GM12878 (cell line): ENCODE measurements around the gene DUSP7.

Experiments
- ASH2L ChIP-seq: fragments of 300-600, 200-600 bp; sonication (generic); IDR thresholded peaks from 2 replicates; pipeline ENCODE4 v1.6.1; 2017; ENCODE audit warnings: low read depth, mild to moderate bottlenecking, borderline replicate concordance
- CREM ChIP-seq: IDR thresholded peaks from 2 replicates; pipeline ENCODE4 v1.6.1; 2014; ENCODE audit warnings: antibody characterized with exemption, low read depth
- EP300 ChIP-seq, 2 experiments: fragments of 150-350 bp in 1 of 2; IDR thresholded peaks; 2 replicates each; pipeline ENCODE4 v1.6.1; 2011 to 2012; ENCODE audit warnings: low read depth in 2 of 2, low read length in 2 of 2, borderline replicate concordance in 1 of 2, improper control_type of control experiment in 1 of 2, inconsistent platforms in 1 of 2; ENCODE audit not compliant: control insufficient read depth in 1 of 2
- JUND ChIP-seq: IDR thresholded peaks from 2 replicates; pipeline ENCODE4 v1.6.1; 2012; ENCODE audit warnings: low read depth, mild to moderate bottlenecking, low read length, improper control_type of control experiment, moderate library complexity
- KDM1A ChIP-seq: fragments of 200-600 bp; sonication (generic); IDR thresholded peaks from 2 replicates; pipeline ENCODE4 v1.6.1; 2016; ENCODE audit warnings: borderline replicate concordance
- NFXL1 ChIP-seq: fragments of 450-650 bp; IDR thresholded peaks from 2 replicates; pipeline ENCODE4 v1.6.1; 2017; ENCODE audit warnings: antibody characterized with exemption, mild to moderate bottlenecking, borderline replicate concordance
- POLR2AphosphoS5 ChIP-seq: IDR thresholded peaks from 2 replicates; pipeline ENCODE4 v1.6.1; 2011; ENCODE audit warnings: mild to moderate bottlenecking, low read length, inconsistent platforms
- RCOR1 ChIP-seq: conservative IDR thresholded peaks from 2 replicates; pipeline ENCODE4 v1.6.1; 2012; ENCODE audit warnings: low read depth, low read length, improper control_type of control experiment
- SIN3A ChIP-seq: IDR thresholded peaks from 2 replicates; pipeline ENCODE4 v1.6.1; 2012; ENCODE audit warnings: low read depth, low read length, improper control_type of control experiment
- SP1 ChIP-seq: IDR thresholded peaks from one replicate; pipeline ENCODE4 v1.6.1; 2011; ENCODE audit warnings: low read depth, low read length
- ZBTB33 ChIP-seq: fragments of 450-650 bp; IDR thresholded peaks from 2 replicates; pipeline ENCODE4 v1.6.1; 2017; ENCODE audit warnings: mild to moderate bottlenecking
- ZNF274 ChIP-seq: IDR thresholded peaks from one replicate; pipeline ENCODE4 v1.8.0; 2011; ENCODE audit not compliant: insufficient read length, insufficient read depth
- TF ChIP-seq, protein P1 (sequence below), 3 experiments: IDR thresholded peaks in 2 of 3; conservative IDR thresholded peaks in 1 of 3; 2 replicates each; pipeline ENCODE4 v1.5.1; 2011; ENCODE audit warnings: low read depth in 3 of 3, low read length in 3 of 3, mild to moderate bottlenecking in 3 of 3, control low read depth in 2 of 3, moderate library complexity in 2 of 3, inconsistent platforms in 1 of 3, mixed read lengths in 1 of 3; ENCODE audit not compliant: control insufficient read depth in 2 of 3, insufficient read depth in 1 of 3; ENCODE audit errors: extremely low read depth in 1 of 3
- TF ChIP-seq, protein P2 (sequence below): IDR thresholded peaks from 2 replicates; pipeline ENCODE4 v1.6.1; 2012; ENCODE audit warnings: low read length, inconsistent platforms

DNA sequence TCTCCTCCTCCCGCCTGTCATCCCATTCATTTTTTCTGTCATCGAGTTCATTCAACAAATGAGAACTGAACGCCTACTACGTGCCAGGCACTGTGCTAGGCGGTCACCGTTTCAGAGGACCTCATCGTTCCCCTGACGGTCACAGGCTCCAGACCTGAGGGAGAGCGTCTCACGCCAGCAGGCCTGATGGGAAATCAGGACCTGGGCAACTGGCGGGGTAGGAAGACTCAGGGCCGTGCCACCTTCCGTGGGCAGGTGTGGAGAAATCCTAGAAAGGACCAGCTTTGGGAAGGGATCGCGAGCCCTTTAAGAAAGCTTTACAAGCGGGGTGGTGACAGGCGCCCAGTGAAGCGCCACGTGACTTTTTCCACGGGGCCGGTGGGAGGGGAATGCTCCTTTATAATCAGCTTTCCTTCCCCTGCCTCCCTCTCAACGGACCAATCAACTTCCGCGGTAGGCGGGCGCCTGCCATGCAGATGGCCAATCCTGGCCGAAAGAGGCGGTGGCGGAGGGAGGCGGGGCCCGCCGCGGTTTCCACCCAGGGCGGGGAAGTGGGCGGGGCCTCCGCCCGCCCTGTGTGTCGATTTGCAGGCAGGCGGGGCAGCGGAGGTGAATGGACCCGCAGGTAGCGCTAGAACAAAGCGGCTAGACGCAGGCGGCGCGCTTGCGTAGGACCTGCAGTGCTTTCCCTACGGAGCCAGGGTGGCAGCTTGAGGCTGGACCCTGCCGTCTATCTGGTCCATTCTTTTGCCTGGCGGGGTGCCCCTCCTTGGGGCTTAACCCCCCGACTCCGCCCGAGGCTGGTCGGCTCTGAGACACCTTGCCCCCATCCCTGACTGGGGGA lies 819 bp upstream of the DUSP7 start:
- TF ChIP-seq, protein P1, sequence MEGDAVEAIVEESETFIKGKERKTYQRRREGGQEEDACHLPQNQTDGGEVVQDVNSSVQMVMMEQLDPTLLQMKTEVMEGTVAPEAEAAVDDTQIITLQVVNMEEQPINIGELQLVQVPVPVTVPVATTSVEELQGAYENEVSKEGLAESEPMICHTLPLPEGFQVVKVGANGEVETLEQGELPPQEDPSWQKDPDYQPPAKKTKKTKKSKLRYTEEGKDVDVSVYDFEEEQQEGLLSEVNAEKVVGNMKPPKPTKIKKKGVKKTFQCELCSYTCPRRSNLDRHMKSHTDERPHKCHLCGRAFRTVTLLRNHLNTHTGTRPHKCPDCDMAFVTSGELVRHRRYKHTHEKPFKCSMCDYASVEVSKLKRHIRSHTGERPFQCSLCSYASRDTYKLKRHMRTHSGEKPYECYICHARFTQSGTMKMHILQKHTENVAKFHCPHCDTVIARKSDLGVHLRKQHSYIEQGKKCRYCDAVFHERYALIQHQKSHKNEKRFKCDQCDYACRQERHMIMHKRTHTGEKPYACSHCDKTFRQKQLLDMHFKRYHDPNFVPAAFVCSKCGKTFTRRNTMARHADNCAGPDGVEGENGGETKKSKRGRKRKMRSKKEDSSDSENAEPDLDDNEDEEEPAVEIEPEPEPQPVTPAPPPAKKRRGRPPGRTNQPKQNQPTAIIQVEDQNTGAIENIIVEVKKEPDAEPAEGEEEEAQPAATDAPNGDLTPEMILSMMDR (IDR thresholded peaks at IDR 0.05 in 2 of 3, conservative IDR thresholded peaks at IDR 0.05 in 1 of 3; ENCODE audit: control insufficient read depth in 2 of 3, extremely low read depth in 1 of 3, insufficient read depth in 1 of 3, low read depth in 3 of 3, low read length in 3 of 3), result peak in 1 of 3 experiments; percentile 12; a peak in 1 of 6 replicates
- TF ChIP-seq ZNF274 (no peak), POLR2AphosphoS5 (no peak), CREM (peak; percentile 62), NFXL1 (no peak), SIN3A (no peak; the same call in 1 of the 2 replicates), ZBTB33 (no peak), EP300 (IDR thresholded peaks at IDR 0.05; ENCODE audit: borderline replicate concordance in 1 of 2, control insufficient read depth in 1 of 2, low read depth in 2 of 2, low read length in 2 of 2) (no peak), JUND (no peak), ASH2L (no peak), RCOR1 (no peak), SP1 (peak; percentile 96), KDM1A (no peak)
- TF ChIP-seq, protein P2, sequence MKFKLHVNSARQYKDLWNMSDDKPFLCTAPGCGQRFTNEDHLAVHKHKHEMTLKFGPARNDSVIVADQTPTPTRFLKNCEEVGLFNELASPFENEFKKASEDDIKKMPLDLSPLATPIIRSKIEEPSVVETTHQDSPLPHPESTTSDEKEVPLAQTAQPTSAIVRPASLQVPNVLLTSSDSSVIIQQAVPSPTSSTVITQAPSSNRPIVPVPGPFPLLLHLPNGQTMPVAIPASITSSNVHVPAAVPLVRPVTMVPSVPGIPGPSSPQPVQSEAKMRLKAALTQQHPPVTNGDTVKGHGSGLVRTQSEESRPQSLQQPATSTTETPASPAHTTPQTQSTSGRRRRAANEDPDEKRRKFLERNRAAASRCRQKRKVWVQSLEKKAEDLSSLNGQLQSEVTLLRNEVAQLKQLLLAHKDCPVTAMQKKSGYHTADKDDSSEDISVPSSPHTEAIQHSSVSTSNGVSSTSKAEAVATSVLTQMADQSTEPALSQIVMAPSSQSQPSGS, result no peak
